Stimulated activated naive CD8-positive, alpha-beta T cell treated with anti-CD3 and anti-CD28 coated beads, Interleukin-15, amount 100 ng/mL, for 72 hours (primary cell): Measurements from ENCODE around the gene AKR1C8.
"Not testable (repeated sequence)": the region's sequence is repeated elsewhere in the genome, so short reads cannot be mapped to it uniquely, and the experiment has no call there.

Experiments used
- ATAC-seq: fragments of 150-1000 bp; cut with Tn5 transposase; 2 replicates; pipeline ENCODE4 v1.10.0; 2021; ENCODE audit warnings: mild to moderate bottlenecking, moderate library complexity
- DNase-seq, 2 donors: peaks; one replicate each; pipeline ENCODE4 v3.0.0; 2021 to 2022
- H3K27ac Mint-ChIP-seq, 2 donors: one replicate each; pipeline ENCODE4 v1.8.0; 2022; ENCODE audit warnings: mild to moderate bottlenecking in 2 of 2, mixed read lengths in 2 of 2, moderate library complexity in 2 of 2
- H3K27me3 Mint-ChIP-seq: one replicate; pipeline ENCODE4 v1.8.0; 2022; ENCODE audit warnings: mixed read lengths
- H3K4me1 Mint-ChIP-seq: one replicate; pipeline ENCODE4 v1.8.0; 2022; ENCODE audit warnings: mild to moderate bottlenecking, mixed read lengths
- H3K4me3 Mint-ChIP-seq, 2 donors: one replicate each; pipeline ENCODE4 v1.8.0; 2022; ENCODE audit warnings: mild to moderate bottlenecking in 2 of 2, mixed read lengths in 2 of 2, moderate library complexity in 1 of 2
- H3K9me3 Mint-ChIP-seq, 2 donors: one replicate each; pipeline ENCODE4 v1.8.0; 2022; ENCODE audit warnings: mixed read lengths in 2 of 2

Gene AKR1C8

GRCh38 chr10:5194431-5194830, 9.5 kb upstream of the AKR1C8 start:
- ATAC-seq (no peak), DNase-seq (no peak)
- Mint-ChIP-seq H3K4me3 (no peak overlapping the region), H3K27ac (no peak overlapping the region), H3K9me3 (no peaks in the 10 kb centered on the region), H3K4me1 (no peaks in the 10 kb centered on the region), H3K27me3 (no peaks in the 10 kb centered on the region)

DNA sequence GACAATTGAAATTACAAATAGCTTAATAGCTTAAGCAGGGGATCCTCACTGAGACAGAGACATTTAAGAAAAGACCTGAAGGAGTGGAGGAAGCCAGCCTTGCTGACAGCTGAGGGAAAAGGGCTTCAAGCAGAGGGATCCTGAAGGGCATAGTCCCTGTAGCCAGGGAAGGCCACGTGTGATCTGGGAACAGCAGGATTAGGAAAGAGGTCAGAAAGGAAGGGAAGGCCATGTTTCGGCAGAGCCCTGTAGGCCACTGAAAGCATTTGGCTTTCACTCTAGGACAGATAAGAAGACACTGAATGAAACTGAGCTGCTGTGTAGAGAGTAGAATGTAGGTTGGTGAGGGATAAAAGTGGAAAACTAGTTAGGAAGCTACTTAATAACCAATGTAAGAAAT, 3.4 kb upstream of the AKR1C8 start:
- no peak for ATAC-seq
- Mint-ChIP-seq H3K9me3 (no peaks in the 10 kb centered on the region), H3K4me1 (no peaks in the 10 kb centered on the region), H3K27ac (no peak overlapping the region), H3K27me3 (no peaks in the 10 kb centered on the region), H3K4me3 (no peak overlapping the region)
- no peak for DNase-seq

DNA sequence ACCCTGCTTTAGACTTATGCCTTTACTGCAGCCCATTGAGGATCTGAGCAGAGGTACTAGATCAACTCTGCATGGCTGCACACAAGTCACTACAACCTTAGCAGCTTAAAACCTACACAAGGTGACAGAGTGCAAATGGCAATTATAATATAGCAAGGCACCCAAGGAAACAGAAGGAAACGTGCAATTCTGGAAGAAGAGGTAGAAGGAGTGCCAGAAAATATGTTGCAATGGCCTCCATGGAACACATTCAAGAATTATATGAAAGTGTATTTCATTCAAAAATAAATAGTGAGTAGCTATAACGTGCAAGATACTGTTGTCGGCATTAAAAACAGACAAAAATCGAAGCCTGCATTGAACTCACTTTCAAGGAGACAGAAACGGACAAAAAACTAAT, 2.9 kb upstream of the AKR1C8 start:
- Mint-ChIP-seq H3K27me3 (no peaks in the 10 kb centered on the region), H3K9me3 (no peaks in the 10 kb centered on the region), H3K4me1 (no peaks in the 10 kb centered on the region), H3K4me3 (no peak overlapping the region), H3K27ac (no peak overlapping the region)
- DNase-seq: no peak
- ATAC-seq: no peak

DNA sequence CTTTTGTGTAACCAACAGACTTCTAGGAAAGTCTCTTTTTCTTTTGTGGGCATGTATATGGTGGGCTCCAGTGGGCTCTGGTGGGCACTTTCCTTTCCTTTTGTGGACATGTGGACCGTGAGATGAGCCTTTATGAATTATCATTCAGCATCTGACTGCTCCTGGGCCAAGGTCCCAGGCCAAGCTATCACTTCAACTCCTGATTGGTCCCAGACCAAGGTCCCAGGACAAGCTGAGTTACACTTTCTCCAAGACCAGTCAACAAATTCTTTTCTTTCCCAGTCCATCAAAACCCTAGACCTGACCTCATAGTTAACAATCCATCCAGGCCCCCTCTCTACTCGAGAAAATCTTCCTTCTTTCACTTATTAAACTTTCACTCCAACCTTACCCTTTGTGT, 1.0 kb downstream of the AKR1C8 start:
- DNase-seq (no peak), ATAC-seq (no peak)
- H3K9me3 Mint-ChIP-seq: no peaks in the 10 kb centered on the region
- H3K27me3 Mint-ChIP-seq: no peaks in the 10 kb centered on the region
- H3K27ac Mint-ChIP-seq: no peak overlapping the region
- no peak overlapping the region for H3K4me3 Mint-ChIP-seq
- H3K4me1 Mint-ChIP-seq: no peaks in the 10 kb centered on the region

DNA sequence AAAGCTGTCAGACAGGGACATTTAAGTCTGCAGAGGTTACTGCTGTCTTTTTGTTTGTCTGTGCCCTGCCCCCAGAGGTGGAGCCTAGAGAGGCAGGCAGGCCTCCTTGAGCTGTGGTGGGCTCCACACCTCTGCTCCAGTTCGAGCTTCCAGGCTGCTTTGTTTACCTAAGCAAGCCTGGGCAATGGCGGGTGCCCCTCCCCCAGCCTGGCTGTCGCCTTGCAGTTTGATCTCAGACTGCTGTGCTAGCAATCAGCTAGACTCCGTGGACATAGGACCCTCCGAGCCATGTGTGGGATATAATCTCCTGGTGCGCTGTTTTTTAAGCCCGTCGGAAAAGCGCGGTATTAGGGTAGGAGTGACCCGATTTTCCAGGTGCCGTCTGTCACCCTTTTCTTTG, 4.4 kb downstream of the AKR1C8 start:
- not testable (repeated sequence) for DNase-seq, H3K27me3 Mint-ChIP-seq, H3K4me1 Mint-ChIP-seq, ATAC-seq, H3K4me3 Mint-ChIP-seq, H3K27ac Mint-ChIP-seq, H3K9me3 Mint-ChIP-seq

DNA sequence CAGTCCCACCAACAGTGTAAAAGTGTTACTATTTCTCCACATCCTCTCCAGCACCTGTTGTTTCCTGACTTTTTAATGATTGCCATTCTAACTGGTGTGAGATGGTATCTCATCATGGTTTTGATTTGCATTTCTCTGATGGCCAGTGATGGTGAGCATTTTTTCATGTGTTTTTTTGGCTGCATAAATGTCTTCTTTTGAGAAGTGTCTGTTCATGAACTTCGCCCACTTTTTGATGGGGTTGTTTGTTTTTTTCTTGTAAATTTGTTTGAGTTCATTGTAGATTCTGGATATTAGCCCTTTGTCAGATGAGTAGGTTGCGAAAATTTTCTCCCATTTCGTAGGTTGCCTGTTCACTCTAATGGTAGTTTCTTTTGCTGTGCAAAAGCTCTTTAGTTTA, 9.4 kb downstream of the AKR1C8 start:
- not testable (repeated sequence) for H3K4me1 Mint-ChIP-seq, ATAC-seq, H3K4me3 Mint-ChIP-seq, H3K9me3 Mint-ChIP-seq, H3K27ac Mint-ChIP-seq, H3K27me3 Mint-ChIP-seq, DNase-seq

DNA sequence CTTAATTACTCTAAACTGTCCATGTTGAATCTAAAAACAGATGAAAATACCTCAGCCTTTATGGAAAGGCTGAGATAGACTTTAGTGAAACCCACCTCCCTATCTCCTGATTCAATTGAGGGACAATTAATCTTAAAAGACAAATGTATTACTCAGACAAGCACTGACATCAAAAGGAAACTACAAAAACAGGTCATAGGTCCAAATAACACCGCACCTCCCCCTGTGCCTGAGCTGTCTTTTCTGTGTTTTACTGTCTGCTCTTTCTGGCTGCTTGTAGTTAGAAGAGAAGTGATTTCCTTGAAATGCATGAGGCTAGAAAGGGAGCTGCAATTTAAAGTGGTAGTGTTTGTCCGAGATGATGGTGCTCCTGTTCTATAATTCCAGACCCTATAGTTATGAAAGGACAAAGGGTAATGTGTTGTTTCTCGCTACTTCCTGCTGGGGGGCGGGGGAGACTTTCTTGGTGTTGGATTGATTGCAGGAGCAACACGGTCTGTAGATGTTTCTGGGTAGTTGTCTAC, 16.0 kb downstream of the AKR1C8 start:
- Mint-ChIP-seq H3K9me3 (peaks cover 26 to 38% of the 10 kb centered on the region in 2 donors), H3K27me3 (no peaks in the 10 kb centered on the region), H3K27ac (no peak overlapping the region), H3K4me1 (no peaks in the 10 kb centered on the region), H3K4me3 (no peak overlapping the region)
- ATAC-seq: no peak
- no peak for DNase-seq

- Mint-ChIP-seq H3K9me3 (peaks cover 39 to 55% of the 10 kb centered on the region in 2 donors), H3K4me3 (no peak overlapping the region), H3K27ac (no peak overlapping the region), H3K4me1 (no peaks in the 10 kb centered on the region), H3K27me3 (no peaks in the 10 kb centered on the region)
- ATAC-seq (no peak), DNase-seq (no peak)
Observed at GRCh38 chr10:5165738-5166137, 19.2 kb downstream of the AKR1C8 start.

DNA sequence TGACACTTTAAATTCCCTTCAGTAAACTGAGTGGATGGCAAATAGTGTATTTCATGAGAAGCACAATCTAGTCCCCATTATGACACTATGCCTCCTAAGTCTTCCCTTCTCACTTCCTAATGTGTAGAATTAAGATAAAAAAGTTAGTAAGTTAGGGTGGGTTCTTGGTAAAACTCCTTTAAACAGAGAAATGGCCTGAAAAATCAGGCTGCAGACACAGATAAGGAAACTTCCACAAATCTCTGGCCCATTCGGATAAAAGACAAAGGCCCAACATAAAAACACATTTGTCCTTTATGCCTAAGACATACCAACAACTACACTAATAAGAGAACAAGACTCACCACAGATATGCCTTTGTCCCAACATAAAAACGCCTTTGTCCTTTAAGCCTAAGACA, 21.5 kb downstream of the AKR1C8 start:
- DNase-seq: no peak
- no peak for ATAC-seq
- peaks cover 43 to 58% of the 10 kb centered on the region in 2 donors for H3K9me3 Mint-ChIP-seq
- H3K27me3 Mint-ChIP-seq: no peaks in the 10 kb centered on the region
- H3K4me3 Mint-ChIP-seq: no peak overlapping the region
- H3K4me1 Mint-ChIP-seq: no peaks in the 10 kb centered on the region
- H3K27ac Mint-ChIP-seq: no peak overlapping the region

DNA sequence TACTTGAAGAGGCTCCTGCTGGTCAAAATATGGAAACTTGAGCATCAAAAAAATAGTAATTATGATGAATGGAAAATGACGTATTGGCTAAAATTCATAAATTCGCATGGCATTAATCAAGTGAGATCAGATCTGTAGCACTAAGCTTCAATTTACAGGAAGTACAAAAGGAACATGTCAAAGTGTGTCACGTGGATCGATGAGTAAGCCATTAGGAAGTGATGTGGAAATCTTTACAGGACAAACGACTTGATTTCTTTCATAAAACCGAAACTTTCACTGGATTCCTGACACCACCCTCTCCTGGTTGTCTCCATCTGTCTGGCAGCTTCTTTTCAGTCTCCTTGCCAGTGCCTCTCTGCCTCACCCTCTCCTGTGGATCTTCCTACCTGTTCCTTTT, 25.8 kb downstream of the AKR1C8 start:
- Mint-ChIP-seq H3K27me3 (no peaks in the 10 kb centered on the region), H3K4me1 (no peaks in the 10 kb centered on the region), H3K27ac (no peak overlapping the region), H3K9me3 (peaks cover 20 to 24% of the 10 kb centered on the region in 2 donors), H3K4me3 (no peak overlapping the region)
- ATAC-seq: no peak
- no peak for DNase-seq

- DNase-seq: no peak
- ATAC-seq: no peak
- H3K4me1 Mint-ChIP-seq: no peaks in the 10 kb centered on the region
- peaks cover 9 to 10% of the 10 kb centered on the region in 2 donors for H3K9me3 Mint-ChIP-seq
- H3K27me3 Mint-ChIP-seq: no peaks in the 10 kb centered on the region
- no peak overlapping the region for H3K4me3 Mint-ChIP-seq
- H3K27ac Mint-ChIP-seq: no peak overlapping the region
Observed at GRCh38 chr10:5157501-5157900, 27.4 kb downstream of the AKR1C8 start.

DNA sequence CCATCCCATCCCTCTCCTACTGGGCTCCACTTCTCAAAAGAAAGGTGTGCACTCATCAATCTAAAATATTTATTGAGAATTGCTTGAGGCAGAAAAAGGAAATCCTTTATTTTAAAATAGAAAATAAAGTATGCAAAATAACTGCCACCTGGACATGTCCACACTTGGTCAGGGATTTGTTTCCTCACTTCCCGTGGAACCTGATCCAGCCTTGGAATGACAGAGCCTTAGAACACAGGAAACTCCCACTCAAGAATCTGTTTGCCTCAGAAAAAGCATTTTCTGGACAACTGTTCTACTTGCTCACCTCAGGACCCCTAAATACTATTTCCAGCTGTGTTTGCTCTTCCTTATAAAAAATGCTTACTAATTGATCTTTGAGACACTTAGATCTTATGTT, 29.0 kb downstream of the AKR1C8 start:
- H3K4me1 Mint-ChIP-seq: no peaks in the 10 kb centered on the region
- ATAC-seq (no peak), DNase-seq (no peak)
- H3K9me3 Mint-ChIP-seq: peaks cover 7 to 9% of the 10 kb centered on the region in 2 donors
- no peak overlapping the region for H3K27ac Mint-ChIP-seq
- H3K27me3 Mint-ChIP-seq: no peaks in the 10 kb centered on the region
- no peak overlapping the region for H3K4me3 Mint-ChIP-seq

GRCh38 chr10:5151076-5151475, 33.9 kb downstream of the AKR1C8 start:
- ATAC-seq (no peak), DNase-seq (no peak)
- no peak overlapping the region for H3K4me3 Mint-ChIP-seq

DNA sequence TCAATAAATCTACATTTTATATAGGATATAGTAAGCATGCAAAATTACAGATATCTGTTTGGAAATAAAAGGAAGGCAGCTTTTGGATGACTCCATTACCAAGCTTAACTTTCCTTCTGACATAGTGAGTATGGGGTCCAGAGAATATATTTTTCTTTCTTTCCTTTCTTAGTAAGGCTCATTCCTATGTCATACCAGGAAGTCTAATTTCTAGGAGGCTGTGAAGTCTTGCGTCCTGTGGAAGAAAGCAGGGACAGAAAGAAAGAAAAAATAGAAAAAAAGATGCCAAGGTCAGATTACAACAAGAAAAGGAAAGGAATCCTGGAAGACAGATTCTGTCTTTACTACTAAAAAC, 36.3 kb downstream of the AKR1C8 start:
- H3K27ac Mint-ChIP-seq: no peak overlapping the region
- no peak overlapping the region for H3K4me3 Mint-ChIP-seq
- no peaks in the 10 kb centered on the region for H3K4me1 Mint-ChIP-seq
- DNase-seq (no peak), ATAC-seq (no peak)
- peaks cover 0 to 7% of the 10 kb centered on the region in 2 donors for H3K9me3 Mint-ChIP-seq
- H3K27me3 Mint-ChIP-seq: no peaks in the 10 kb centered on the region

More at GRCh38 chr10:5151076-5151475, 33.9 kb downstream of the AKR1C8 start:
- Mint-ChIP-seq H3K9me3 (peaks cover 0 to 7% of the 10 kb centered on the region in 2 donors), H3K4me1 (no peaks in the 10 kb centered on the region), H3K27me3 (no peaks in the 10 kb centered on the region), H3K27ac (no peak overlapping the region)

DNA sequence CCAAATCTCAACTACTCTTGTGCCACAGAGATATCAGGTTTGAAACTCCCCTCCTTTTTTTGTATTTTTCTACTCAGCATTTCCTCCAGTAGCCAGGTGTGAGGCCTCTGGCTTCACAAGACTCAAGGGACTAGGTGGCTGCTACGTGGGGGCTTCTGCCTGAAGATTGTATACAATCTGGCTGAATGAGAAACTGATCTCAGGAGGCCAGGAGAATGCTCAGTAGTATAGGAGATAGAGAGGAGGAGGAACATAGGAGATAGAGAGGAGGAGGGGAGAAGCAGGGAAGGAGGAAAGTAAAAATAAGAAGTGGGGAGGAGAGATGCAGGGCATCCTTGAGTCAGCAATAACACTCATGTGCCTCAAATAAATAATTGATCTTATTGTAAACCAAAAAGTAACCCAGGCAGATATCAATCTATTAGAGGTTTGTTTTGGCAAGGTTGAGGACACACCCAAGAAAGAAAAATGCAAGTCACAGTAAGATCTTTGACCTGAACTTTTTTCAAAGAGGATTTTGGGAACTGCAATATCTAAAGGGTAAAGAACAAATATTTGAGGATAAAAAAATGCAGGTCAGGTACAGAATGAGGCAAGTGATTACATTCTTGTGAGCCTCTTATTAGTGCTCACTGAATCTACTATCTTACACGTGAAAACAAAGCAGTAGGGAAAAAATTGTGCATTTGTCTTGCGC, 36.8 kb downstream of the AKR1C8 start:
- ATAC-seq (no peak), DNase-seq (no peak)
- Mint-ChIP-seq H3K9me3 (peaks cover 0 to 7% of the 10 kb centered on the region in 2 donors), H3K4me1 (no peaks in the 10 kb centered on the region), H3K27me3 (no peaks in the 10 kb centered on the region), H3K27ac (no peak overlapping the region), H3K4me3 (no peak overlapping the region)

DNA sequence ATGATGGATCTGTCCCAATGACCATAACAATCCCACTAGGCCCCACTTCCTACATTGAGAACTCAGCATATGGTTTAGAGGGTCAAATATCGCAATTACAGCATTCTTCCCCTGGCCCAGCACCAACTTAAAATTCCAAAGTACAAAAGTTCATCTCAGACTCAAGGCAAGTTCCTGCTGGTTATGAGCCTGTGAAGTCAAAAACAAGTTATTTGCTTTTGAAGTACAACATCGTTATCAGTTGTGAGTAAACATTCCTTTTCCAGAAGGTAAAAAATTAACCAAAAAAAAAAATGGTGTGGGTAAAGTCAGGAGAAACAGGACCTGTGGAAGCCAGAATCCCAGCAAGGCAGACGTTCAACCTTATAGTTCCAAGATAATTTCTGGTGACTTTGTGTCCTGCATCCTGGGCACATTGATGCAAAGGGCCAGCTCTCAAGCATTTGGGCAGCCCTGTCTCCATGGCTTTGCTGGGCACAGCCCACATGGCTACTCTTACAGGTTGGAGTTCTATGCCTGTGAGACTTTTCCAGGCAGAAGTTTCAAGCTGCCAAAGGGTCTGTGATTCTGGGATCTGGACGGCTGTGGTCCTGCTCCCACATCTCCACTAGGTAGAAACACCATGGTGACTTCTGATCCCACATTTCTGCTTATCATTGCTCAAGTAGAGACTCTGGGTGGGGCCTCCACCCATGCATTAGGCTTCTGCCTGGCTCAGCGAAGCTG, 37.5 kb downstream of the AKR1C8 start:
- DNase-seq (no peak), ATAC-seq (no peak)
- Mint-ChIP-seq H3K4me3 (no peak overlapping the region), H3K27ac (no peak overlapping the region), H3K27me3 (no peaks in the 10 kb centered on the region), H3K4me1 (no peaks in the 10 kb centered on the region), H3K9me3 (peaks cover 0 to 7% of the 10 kb centered on the region in 2 donors)
